Measurements from ENCODE around the gene NUP62.

NUP62 gene

GRCh38 chr19:49921871-49922795 lies 7.2 kb downstream of the NUP62 start:
- TF ChIP-seq GATA3 (IDR thresholded peaks at IDR 0.05; ENCODE audit: low read depth, low read length): no peak
- no peak for TF ChIP-seq GATA2 (IDR thresholded peaks at IDR 0.05; ENCODE audit: low read depth, low read length)

GRCh38 chr19:49920624-49921363 lies 8.5 kb downstream of the NUP62 start:
- TF ChIP-seq GATA2 (IDR thresholded peaks at IDR 0.05; ENCODE audit: low read depth, low read length) (no peak), GATA3 (IDR thresholded peaks at IDR 0.05; ENCODE audit: low read depth, low read length) (no peak)

- no peak for TF ChIP-seq GATA2 (IDR thresholded peaks at IDR 0.05; ENCODE audit: low read depth, low read length)
- TF ChIP-seq GATA3 (IDR thresholded peaks at IDR 0.05; ENCODE audit: low read depth, low read length): no peak
These were observed 11.2 kb downstream of the NUP62 start for GRCh38 chr19:49918089-49918488.

- no peak for TF ChIP-seq GATA2 (IDR thresholded peaks at IDR 0.05; ENCODE audit: low read depth, low read length)
- TF ChIP-seq GATA3 (IDR thresholded peaks at IDR 0.05; ENCODE audit: low read depth, low read length): no peak
These were observed 12.2 kb downstream of the NUP62 start for GRCh38 chr19:49916839-49917733.

- TF ChIP-seq GATA3 (IDR thresholded peaks at IDR 0.05; ENCODE audit: low read depth, low read length): no peak
- TF ChIP-seq GATA2 (IDR thresholded peaks at IDR 0.05; ENCODE audit: low read depth, low read length): no peak
These were observed 14.0 kb downstream of the NUP62 start for GRCh38 chr19:49915271-49915670.

GRCh38 chr19:49913720-49914119 lies 15.6 kb downstream of the NUP62 start:
- TF ChIP-seq GATA3 (IDR thresholded peaks at IDR 0.05; ENCODE audit: low read depth, low read length): no peak
- no peak for TF ChIP-seq GATA2 (IDR thresholded peaks at IDR 0.05; ENCODE audit: low read depth, low read length)

GRCh38 chr19:49912965-49913685 lies 16.2 kb downstream of the NUP62 start:
- TF ChIP-seq GATA3 (IDR thresholded peaks at IDR 0.05; ENCODE audit: low read depth, low read length) (no peak), GATA2 (IDR thresholded peaks at IDR 0.05; ENCODE audit: low read depth, low read length) (no peak)

GRCh38 chr19:49911381-49912145 lies 17.7 kb downstream of the NUP62 start:
- no peak for TF ChIP-seq GATA3 (IDR thresholded peaks at IDR 0.05; ENCODE audit: low read depth, low read length)
- no peak for TF ChIP-seq GATA2 (IDR thresholded peaks at IDR 0.05; ENCODE audit: low read depth, low read length)

- TF ChIP-seq GATA2 (IDR thresholded peaks at IDR 0.05; ENCODE audit: low read depth, low read length): no peak
- no peak for TF ChIP-seq GATA3 (IDR thresholded peaks at IDR 0.05; ENCODE audit: low read depth, low read length)
These were observed 19.1 kb downstream of the NUP62 start for GRCh38 chr19:49910179-49910578.

- TF ChIP-seq GATA2 (IDR thresholded peaks at IDR 0.05; ENCODE audit: low read depth, low read length): no peak
- no peak for TF ChIP-seq GATA3 (IDR thresholded peaks at IDR 0.05; ENCODE audit: low read depth, low read length)
These were observed 20.6 kb downstream of the NUP62 start for GRCh38 chr19:49908480-49909420.

GRCh38 chr19:49907745-49908446 lies 21.4 kb downstream of the NUP62 start:
- TF ChIP-seq GATA2 (IDR thresholded peaks at IDR 0.05; ENCODE audit: low read depth, low read length): no peak
- no peak for TF ChIP-seq GATA3 (IDR thresholded peaks at IDR 0.05; ENCODE audit: low read depth, low read length)
